PC-3 (cell line): ENCODE results near the gene TWNK. TPM values are rescaled to one million over a fixed set of nuclear protein-coding genes. Genes with fewer than 3 reads are reported as not detected.

Experiments used
- ATAC-seq: fragments of 200-7000 bp; cut with Tn5 transposase; 2 replicates; pipeline ENCODE4 v1.9.1; 2020; ENCODE audit warnings: mild to moderate bottlenecking, moderate library complexity
- BruUV-seq: library from RNA; stranded (reverse); fragments of 400-500 nt; replicated peaks from 2 replicates; lab custom pipeline; 2021; lab: Mats Ljungman, UMichigan
- CTCF ChIA-PET: fragments of 300-600 bp; sonication (Branson Sonifier 250); formaldehyde crosslinking; loops from one replicate; lab custom pipeline; 2022; ENCODE audit warnings: antibody characterized with exemption; lab: Charles Lee
- POLR2A ChIA-PET: fragments of 300-600 bp; sonication (Branson Sonifier 250); formaldehyde crosslinking; loops from one replicate; lab custom pipeline; 2022; ENCODE audit warnings: antibody characterized with exemption; ENCODE audit not compliant: unreplicated experiment; lab: Charles Lee
- DNase-seq: peaks from one replicate; pipeline ENCODE4 v3.0.0-alpha.2; 2015
- H2AFZ ChIP-seq: fragments of 300-600 bp; sonication (generic); 2 replicates; pipeline ENCODE4 v1.6.0; 2016; ENCODE audit warnings: antibody characterized with exemption, low read length
- H3F3A ChIP-seq: fragments of 300-600 bp; sonication (generic); one replicate; pipeline ENCODE4 v1.6.0; 2017; ENCODE audit warnings: antibody characterized with exemption, low read length, control low read depth, mild to moderate bottlenecking; ENCODE audit not compliant: unreplicated experiment
- H3K27ac ChIP-seq: fragments of 300-600 bp; sonication (generic); 2 replicates; pipeline ENCODE4 v1.5.1; 2016; ENCODE audit warnings: mild to moderate bottlenecking, low read length
- H3K27me3 ChIP-seq: fragments of 300-600 bp; sonication (generic); 2 replicates; pipeline ENCODE4 v1.6.1; 2016; ENCODE audit warnings: low read length, mixed read lengths
- H3K36me3 ChIP-seq: fragments of 300-600 bp; sonication (generic); 2 replicates; pipeline ENCODE4 v1.6.1; 2016; ENCODE audit warnings: low read depth, mixed run types, low read length, mixed read lengths
- H3K4me1 ChIP-seq: fragments of 300-600 bp; sonication (generic); 2 replicates; pipeline ENCODE4 v1.5.1; 2016; ENCODE audit warnings: low read length; ENCODE audit not compliant: insufficient read depth
- H3K4me2 ChIP-seq: fragments of 300-600 bp; sonication (generic); 2 replicates; pipeline ENCODE4 v1.6.0; 2016; ENCODE audit warnings: low read length
- H3K4me3 ChIP-seq: fragments of 300-600 bp; sonication (generic); 2 replicates; pipeline ENCODE4 v1.5.1; 2016; ENCODE audit warnings: mild to moderate bottlenecking, low read length, mixed read lengths
- H3K79me2 ChIP-seq: fragments of 300-600 bp; sonication (generic); 2 replicates; pipeline ENCODE4 v1.6.1; 2017; ENCODE audit warnings: low read length, mixed read lengths
- H3K9ac ChIP-seq: fragments of 300-600 bp; sonication (generic); 2 replicates; pipeline ENCODE4 v1.6.0; 2016; ENCODE audit warnings: mild to moderate bottlenecking, low read length
- H3K9me2 ChIP-seq: fragments of 300-600 bp; sonication (generic); replicated peaks from 2 replicates; pipeline ENCODE4 v1.6.1; 2016; ENCODE audit warnings: mixed run types, low read length, mixed read lengths
- H3K9me3 ChIP-seq: fragments of 300-600 bp; sonication (generic); 2 replicates; pipeline ENCODE4 v1.6.1; 2016; ENCODE audit warnings: low read length, mixed read lengths
- H4K20me1 ChIP-seq: fragments of 300-600 bp; sonication (generic); 2 replicates; pipeline ENCODE4 v1.6.1; 2016; ENCODE audit warnings: low read length, mixed read lengths
- CTCF ChIP-seq: fragments of 300-600 bp; sonication (generic); conservative IDR thresholded peaks from 2 replicates; pipeline ENCODE4 v1.5.1; 2017; ENCODE audit warnings: antibody characterized with exemption, low read depth, mild to moderate bottlenecking, low read length
- EZH2 ChIP-seq: fragments of 300-600 bp; sonication (generic); IDR thresholded peaks from one replicate; pipeline ENCODE4 v1.6.1; 2017; ENCODE audit warnings: antibody characterized with exemption, mild to moderate bottlenecking, low read length; ENCODE audit not compliant: unreplicated experiment
- EZH2phosphoT487 ChIP-seq: fragments of 300-600 bp; sonication (generic); IDR thresholded peaks from 2 replicates; pipeline ENCODE4 v1.6.1; 2018; ENCODE audit warnings: mild to moderate bottlenecking, antibody characterized with exemption, low read length, borderline replicate concordance
- intact Hi-C: fragments of 100-400 bp; cut with micrococcal nuclease; formaldehyde crosslinking; loops from 2 replicates; pipeline ENCODE4 v1.9.0; 2023
- total RNA-seq: library from RNA; depleted of rRNA; stranded (reverse); fragments of >200 nt; gene quantifications from 2 replicates; pipeline ENCODE4 v1.2.3, GENCODE V29; 2014

TWNK gene
- total RNA-seq, 1 experiment from 2014 or later, result 7.5 TPM

GRCh38 chr10:101014966-101015581 lies 27.7 kb downstream of the TWNK start:
- Histone ChIP-seq H3K27ac (no peak overlapping the region), H3F3A (no peaks in the 10 kb centered on the region), H3K4me1 (peaks cover 29% of the 10 kb centered on the region), H3K9me2 (no peaks in the 10 kb centered on the region), H3K4me2 (0 out of 2 replicates have a peak overlapping the region, but pooled peaks have one; percentile 16), H3K27me3 (no peaks in the 10 kb centered on the region), H4K20me1 (no peaks in the 10 kb centered on the region), H3K79me2 (no peaks in the 10 kb centered on the region), H2AFZ (no peak overlapping the region), H3K4me3 (no peak overlapping the region), H3K36me3 (no peaks in the 10 kb centered on the region), H3K9ac (no peak overlapping the region), H3K9me3 (no peaks in the 10 kb centered on the region)
- ChIA-PET CTCF (interaction anchor here (0.5 to 1.8 kb wide), 7 partner anchors 10 to 452 kb away, joined by 3 to 15 read pairs (median 5); no protein-coding TSS in a partner anchor), POLR2A (interaction anchor here (0.5 to 1.2 kb wide), 2 partner anchors 16 to 46 kb away, joined by 11 to 13 read pairs; partner anchors contain the start of genes PDZD7 and SFXN3)
- no TSS peak for BruUV-seq
- peak; percentile 44 for ATAC-seq
- DNase-seq, result peak; percentile 81
- TF ChIP-seq CTCF, result no peak
- no peak for TF ChIP-seq EZH2phosphoT487
- TF ChIP-seq EZH2, result no peak
- intact Hi-C loops, result loop anchor here (1.0 kb wide), 1 partner anchor 21 kb away; no protein-coding TSS in a partner anchor

DNA sequence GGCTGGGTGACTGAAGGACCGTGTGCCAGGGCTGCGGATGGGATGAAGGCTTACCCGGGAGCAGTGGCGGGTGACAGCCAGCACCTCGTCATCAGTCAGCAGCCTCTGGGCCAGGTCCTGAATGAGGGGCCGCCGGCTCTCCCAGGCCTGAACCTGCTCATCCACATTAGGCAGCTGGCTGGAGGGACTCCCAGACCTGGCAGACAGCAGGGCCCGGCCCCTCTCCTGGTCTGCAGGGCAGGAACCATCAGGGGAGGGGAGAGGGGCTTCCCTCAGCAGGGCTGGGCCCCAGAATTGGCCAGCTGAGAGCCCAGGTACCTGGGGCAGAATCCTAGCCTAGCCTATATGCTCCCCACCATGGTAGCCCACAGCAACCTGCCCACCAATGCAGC lies 28.2 kb downstream of the TWNK start:
- Histone ChIP-seq H3F3A (no peaks in the 10 kb centered on the region), H3K9me3 (no peaks in the 10 kb centered on the region), H3K4me2 (no peak overlapping the region), H3K27ac (no peak overlapping the region), H3K27me3 (no peaks in the 10 kb centered on the region), H2AFZ (no peak overlapping the region), H3K79me2 (no peaks in the 10 kb centered on the region), H3K4me1 (peaks cover 29% of the 10 kb centered on the region), H3K4me3 (no peak overlapping the region), H3K9ac (no peak overlapping the region), H3K9me2 (no peaks in the 10 kb centered on the region), H4K20me1 (no peaks in the 10 kb centered on the region), H3K36me3 (no peaks in the 10 kb centered on the region)
- ATAC-seq (no peak), DNase-seq (no peak)
- TF ChIP-seq CTCF, result no peak
- no peak for TF ChIP-seq EZH2phosphoT487
- TF ChIP-seq EZH2, result no peak
- no TSS peak for BruUV-seq
- ChIA-PET POLR2A (interaction anchor here (0.5 to 1.2 kb wide), 2 partner anchors 15 to 46 kb away, joined by 11 to 13 read pairs; partner anchors contain the start of genes PDZD7 and SFXN3), CTCF (interaction anchor here (0.6 to 1.8 kb wide), 4 partner anchors 17 to 452 kb away, joined by 5 to 15 read pairs (median 6); no protein-coding TSS in a partner anchor)
- intact Hi-C loops, result no loop called here

DNA sequence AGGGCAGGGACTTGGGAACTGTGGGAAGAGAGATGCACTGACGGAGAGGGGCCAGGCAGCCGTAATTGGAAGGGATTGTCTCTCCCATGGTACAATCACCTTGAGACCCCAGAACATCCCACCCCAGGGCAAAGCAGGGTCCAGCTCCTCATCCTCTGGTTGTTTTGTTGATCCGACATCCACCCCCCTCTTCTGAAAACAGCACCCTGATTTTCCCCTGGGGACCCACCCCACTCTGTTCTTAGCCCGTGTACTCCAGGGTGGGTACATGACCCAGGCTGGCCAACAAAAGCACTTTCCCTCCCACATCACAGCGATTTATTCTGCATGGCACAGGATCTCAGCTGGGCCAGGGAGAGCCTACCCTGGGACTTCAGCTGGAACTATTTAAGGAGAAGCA lies 29.5 kb downstream of the TWNK start:
- no peaks in the 10 kb centered on the region for H3K79me2 ChIP-seq
- no peak overlapping the region for H3K4me3 ChIP-seq
- no peaks in the 10 kb centered on the region for H3F3A ChIP-seq
- DNase-seq, result no peak
- no peak overlapping the region for H3K27ac ChIP-seq
- H3K4me1 ChIP-seq, result peaks cover 29% of the 10 kb centered on the region
- TF ChIP-seq EZH2 (no peak), EZH2phosphoT487 (no peak), CTCF (no peak)
- no peaks in the 10 kb centered on the region for H3K9me2 ChIP-seq
- BruUV-seq, result no TSS peak
- H3K9ac ChIP-seq, result no peak overlapping the region
- POLR2A ChIA-PET, result interaction anchor here (0.6 kb wide), 1 partner anchor 1357 kb away, joined by 4 read pairs; no protein-coding TSS in a partner anchor
- CTCF ChIA-PET, result no interaction called here
- no peak overlapping the region for H3K4me2 ChIP-seq
- intact Hi-C loops, result no loop called here
- no peaks in the 10 kb centered on the region for H3K36me3 ChIP-seq
- no peak overlapping the region for H2AFZ ChIP-seq
- H3K9me3 ChIP-seq, result no peaks in the 10 kb centered on the region
- no peak for ATAC-seq
- H3K27me3 ChIP-seq, result no peaks in the 10 kb centered on the region
- H4K20me1 ChIP-seq, result no peaks in the 10 kb centered on the region
